Sigmoid colon (tissue), 4 donors: Measurements from ENCODE around the gene FOXC1.

Experiments
- POLR2A ChIP-seq, 2 donors: fragments of 450-650 bp; IDR thresholded peaks; one replicate each; pipeline ENCODE4 v1.6.1; 2016; ENCODE audit warnings: antibody characterized with exemption in 2 of 2, mild to moderate bottlenecking in 2 of 2, moderate library complexity in 2 of 2
- POLR2AphosphoS5 ChIP-seq, 4 donors: sonication (generic); formaldehyde crosslinking; IDR thresholded peaks; one replicate each; pipeline ENCODE4 v1.6.1; 2017; ENCODE audit warnings: antibody characterized with exemption in 4 of 4
- TF ChIP-seq, protein P1 (sequence below), 4 experiments: fragments of 450-650 bp in 3 of 4; fragments of 200-600 bp in 1 of 4; IDR thresholded peaks; one replicate each; pipeline ENCODE4 v1.5.1; 2016 to 2019; ENCODE audit warnings: antibody characterized with exemption in 4 of 4, mild to moderate bottlenecking in 3 of 4, moderate library complexity in 2 of 4

DNA sequence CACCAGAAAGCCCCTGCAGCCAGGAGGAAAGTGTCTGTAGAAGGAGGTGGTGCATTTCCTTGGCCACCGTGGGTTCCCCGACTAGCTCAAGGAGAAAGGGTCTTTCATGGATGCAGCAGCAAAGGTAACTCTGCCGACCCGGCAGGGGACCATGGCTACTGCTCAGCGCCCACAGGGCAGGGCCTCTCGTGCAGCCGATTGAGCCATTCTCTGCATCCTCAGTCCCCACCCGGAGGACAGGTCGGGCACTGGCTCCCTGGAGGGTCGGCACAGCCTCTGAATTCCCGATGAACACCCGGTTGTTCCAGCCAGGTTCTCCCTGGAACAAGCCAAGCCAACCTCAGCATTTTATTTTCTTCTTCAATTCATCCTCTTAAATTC lies 24.1 kb upstream of the FOXC1 start:
- TF ChIP-seq, protein P1, sequence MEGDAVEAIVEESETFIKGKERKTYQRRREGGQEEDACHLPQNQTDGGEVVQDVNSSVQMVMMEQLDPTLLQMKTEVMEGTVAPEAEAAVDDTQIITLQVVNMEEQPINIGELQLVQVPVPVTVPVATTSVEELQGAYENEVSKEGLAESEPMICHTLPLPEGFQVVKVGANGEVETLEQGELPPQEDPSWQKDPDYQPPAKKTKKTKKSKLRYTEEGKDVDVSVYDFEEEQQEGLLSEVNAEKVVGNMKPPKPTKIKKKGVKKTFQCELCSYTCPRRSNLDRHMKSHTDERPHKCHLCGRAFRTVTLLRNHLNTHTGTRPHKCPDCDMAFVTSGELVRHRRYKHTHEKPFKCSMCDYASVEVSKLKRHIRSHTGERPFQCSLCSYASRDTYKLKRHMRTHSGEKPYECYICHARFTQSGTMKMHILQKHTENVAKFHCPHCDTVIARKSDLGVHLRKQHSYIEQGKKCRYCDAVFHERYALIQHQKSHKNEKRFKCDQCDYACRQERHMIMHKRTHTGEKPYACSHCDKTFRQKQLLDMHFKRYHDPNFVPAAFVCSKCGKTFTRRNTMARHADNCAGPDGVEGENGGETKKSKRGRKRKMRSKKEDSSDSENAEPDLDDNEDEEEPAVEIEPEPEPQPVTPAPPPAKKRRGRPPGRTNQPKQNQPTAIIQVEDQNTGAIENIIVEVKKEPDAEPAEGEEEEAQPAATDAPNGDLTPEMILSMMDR (IDR thresholded peaks at IDR 0.05): no peak
- TF ChIP-seq POLR2A (IDR thresholded peaks at IDR 0.05): no peak
- TF ChIP-seq POLR2AphosphoS5 (IDR thresholded peaks at IDR 0.05): no peak
